SK-N-SH treated with all-trans-retinoic acid at 6 μM for 48 hours (cell line): Measurements from ENCODE around the gene PCBP3.
"Not testable (repeated sequence)": the region's sequence is repeated elsewhere in the genome, so short reads cannot be mapped to it uniquely, and the experiment has no call there.

Source experiments
- ATAC-seq: fragments of 200-7000 bp; cut with Tn5 transposase; 3 replicates; pipeline ENCODE4 v1.9.1; 2020; ENCODE audit warnings: mild to moderate bottlenecking, moderate library complexity
- ARNTL ChIP-seq: fragments of 450-650 bp; formaldehyde crosslinking; IDR thresholded peaks from 2 replicates; pipeline ENCODE4 v1.5.0; 2020; ENCODE audit warnings: low read depth, mild to moderate bottlenecking, moderate library complexity, borderline replicate concordance
- BACH2 ChIP-seq: fragments of 250-450 bp; sonication (Bioruptor Pico); IDR thresholded peaks from 2 replicates; pipeline ENCODE4 v1.9.0; 2021; ENCODE audit warnings: mild to moderate bottlenecking, borderline replicate concordance
- CSDC2 ChIP-seq: fragments of 250-450 bp; sonication (Bioruptor Pico); IDR thresholded peaks from 2 replicates; pipeline ENCODE4 v1.5.0; 2020; ENCODE audit warnings: mild to moderate bottlenecking, moderate library complexity
- ESRRG ChIP-seq: fragments of 250-450 bp; sonication (Bioruptor Pico); IDR thresholded peaks from 2 replicates; pipeline ENCODE4 v1.6.1; 2021; ENCODE audit warnings: mild to moderate bottlenecking
- ISL1 ChIP-seq: fragments of 250-450 bp; sonication (Bioruptor Pico); IDR thresholded peaks from 2 replicates; pipeline ENCODE4 v2.1.2; 2022; ENCODE audit warnings: mild to moderate bottlenecking, moderate library complexity
- OSR1 ChIP-seq: fragments of 250-450 bp; sonication (Bioruptor Pico); IDR thresholded peaks from 2 replicates; pipeline ENCODE4 v1.8.0; 2022; ENCODE audit warnings: moderate library complexity, mild to moderate bottlenecking, inconsistent platforms
- PPARA ChIP-seq: fragments of 250-450 bp; sonication (Bioruptor Pico); IDR thresholded peaks from 2 replicates; pipeline ENCODE4 v1.5.0; 2020; ENCODE audit warnings: mild to moderate bottlenecking, borderline replicate concordance
- TCF4 ChIP-seq: fragments of 250-450 bp; sonication (Bioruptor Pico); IDR thresholded peaks from 2 replicates; pipeline ENCODE4 v1.8.0; 2021; ENCODE audit warnings: mild to moderate bottlenecking, moderate library complexity, borderline replicate concordance
- TOX ChIP-seq: fragments of 250-450 bp; sonication (Bioruptor Pico); IDR thresholded peaks from 2 replicates; pipeline ENCODE4 v1.8.0; 2021; ENCODE audit warnings: mild to moderate bottlenecking, moderate library complexity, borderline replicate concordance
- ZC3H10 ChIP-seq: fragments of 250-450 bp; sonication (Bioruptor Pico); IDR thresholded peaks from 2 replicates; pipeline ENCODE4 v1.5.1; 2021; ENCODE audit warnings: mild to moderate bottlenecking, moderate library complexity
- ZFP3 ChIP-seq: fragments of 250-450 bp; sonication (Bioruptor Pico); IDR thresholded peaks from 2 replicates; pipeline ENCODE4 v1.5.0; 2020; ENCODE audit warnings: mild to moderate bottlenecking, moderate library complexity
- ZFP30 ChIP-seq: fragments of 450-650 bp; formaldehyde crosslinking; IDR thresholded peaks from 2 replicates; pipeline ENCODE4 v1.5.0; 2022; ENCODE audit warnings: mild to moderate bottlenecking, moderate library complexity
- TF ChIP-seq, protein P1 (sequence below): fragments of 250-450 bp; sonication (Bioruptor Pico); IDR thresholded peaks from 2 replicates; pipeline ENCODE4 v1.8.0; 2020; ENCODE audit warnings: mild to moderate bottlenecking, moderate library complexity, borderline replicate concordance
- TF ChIP-seq, protein P2 (sequence below): fragments of 250-450 bp; sonication (Bioruptor Pico); IDR thresholded peaks from 2 replicates; pipeline ENCODE4 v1.5.0; 2020; ENCODE audit warnings: mild to moderate bottlenecking, moderate library complexity
- TF ChIP-seq, protein P3 (sequence below): fragments of 250-450 bp; sonication (Bioruptor Pico); IDR thresholded peaks from 2 replicates; pipeline ENCODE4 v1.5.1; 2020; ENCODE audit warnings: low read depth, mild to moderate bottlenecking, moderate library complexity
- TF ChIP-seq, protein P4 (sequence below): fragments of 250-450 bp; sonication (Bioruptor Pico); IDR thresholded peaks from 2 replicates; pipeline ENCODE4 v1.8.0; 2021; ENCODE audit warnings: low read depth, mild to moderate bottlenecking, moderate library complexity, borderline replicate concordance

Gene PCBP3

DNA sequence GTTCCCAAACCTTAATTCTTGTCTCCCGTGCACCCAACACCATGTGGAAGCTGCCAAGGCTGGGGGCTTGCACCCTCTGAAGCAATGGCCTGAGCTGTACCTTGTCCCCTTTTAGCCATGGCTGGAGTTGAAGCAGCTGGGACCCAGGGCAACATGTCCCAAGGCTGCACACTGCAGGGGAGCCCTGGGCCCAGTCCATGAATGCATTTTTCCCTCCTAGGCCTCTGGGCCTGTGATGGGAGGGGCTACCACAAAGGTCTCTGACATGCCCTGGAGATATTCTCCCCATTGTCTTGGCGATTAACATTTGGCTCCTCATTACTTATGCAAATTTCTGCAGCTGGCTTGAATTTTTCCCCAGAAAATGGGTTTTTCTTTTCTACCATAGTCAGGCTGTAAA, 317.9 kb downstream of the PCBP3 start:
- not testable (repeated sequence) for ATAC-seq

DNA sequence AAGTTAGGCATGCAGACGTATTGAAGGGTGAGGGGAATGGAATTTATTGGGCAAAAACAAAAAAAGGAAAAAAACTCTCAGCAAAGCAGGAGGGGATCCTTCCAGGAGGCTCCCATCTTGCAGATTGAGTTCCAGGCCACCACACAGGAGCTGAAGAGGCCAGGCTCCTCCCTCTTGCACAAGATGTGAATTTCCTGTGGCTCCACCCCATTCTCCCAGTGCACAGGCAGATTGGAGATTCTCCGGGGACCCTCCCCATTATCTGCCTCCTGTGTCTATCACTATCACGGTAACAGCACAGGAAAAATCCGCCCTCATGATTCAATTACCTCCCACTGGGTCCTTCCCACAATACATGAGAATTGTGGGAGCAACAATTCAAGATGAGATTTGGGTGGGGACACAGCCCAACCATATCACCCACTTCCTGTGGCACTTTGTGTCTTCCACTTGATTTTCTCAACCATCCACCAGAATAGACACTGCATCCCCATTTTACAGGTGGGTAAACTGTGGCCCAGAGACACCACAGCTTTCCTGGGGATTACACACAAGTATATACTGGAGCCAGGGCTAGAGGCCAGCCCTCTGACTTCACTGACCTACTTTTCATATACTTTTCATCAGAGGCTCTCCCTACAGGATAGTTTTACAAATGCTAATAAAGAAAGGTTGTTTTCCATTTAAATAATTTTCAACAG, 319.2 kb downstream of the PCBP3 start:
- TF ChIP-seq, protein P1, sequence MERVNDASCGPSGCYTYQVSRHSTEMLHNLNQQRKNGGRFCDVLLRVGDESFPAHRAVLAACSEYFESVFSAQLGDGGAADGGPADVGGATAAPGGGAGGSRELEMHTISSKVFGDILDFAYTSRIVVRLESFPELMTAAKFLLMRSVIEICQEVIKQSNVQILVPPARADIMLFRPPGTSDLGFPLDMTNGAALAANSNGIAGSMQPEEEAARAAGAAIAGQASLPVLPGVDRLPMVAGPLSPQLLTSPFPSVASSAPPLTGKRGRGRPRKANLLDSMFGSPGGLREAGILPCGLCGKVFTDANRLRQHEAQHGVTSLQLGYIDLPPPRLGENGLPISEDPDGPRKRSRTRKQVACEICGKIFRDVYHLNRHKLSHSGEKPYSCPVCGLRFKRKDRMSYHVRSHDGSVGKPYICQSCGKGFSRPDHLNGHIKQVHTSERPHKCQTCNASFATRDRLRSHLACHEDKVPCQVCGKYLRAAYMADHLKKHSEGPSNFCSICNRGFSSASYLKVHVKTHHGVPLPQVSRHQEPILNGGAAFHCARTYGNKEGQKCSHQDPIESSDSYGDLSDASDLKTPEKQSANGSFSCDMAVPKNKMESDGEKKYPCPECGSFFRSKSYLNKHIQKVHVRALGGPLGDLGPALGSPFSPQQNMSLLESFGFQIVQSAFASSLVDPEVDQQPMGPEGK (CRISPR knock-in tag): no peak
- TF ChIP-seq ZFP30 (CRISPR knock-in tag) (no peak), ARNTL (CRISPR knock-in tag) (no peak), ESRRG (no peak), TOX (no peak)
- TF ChIP-seq, protein P2, sequence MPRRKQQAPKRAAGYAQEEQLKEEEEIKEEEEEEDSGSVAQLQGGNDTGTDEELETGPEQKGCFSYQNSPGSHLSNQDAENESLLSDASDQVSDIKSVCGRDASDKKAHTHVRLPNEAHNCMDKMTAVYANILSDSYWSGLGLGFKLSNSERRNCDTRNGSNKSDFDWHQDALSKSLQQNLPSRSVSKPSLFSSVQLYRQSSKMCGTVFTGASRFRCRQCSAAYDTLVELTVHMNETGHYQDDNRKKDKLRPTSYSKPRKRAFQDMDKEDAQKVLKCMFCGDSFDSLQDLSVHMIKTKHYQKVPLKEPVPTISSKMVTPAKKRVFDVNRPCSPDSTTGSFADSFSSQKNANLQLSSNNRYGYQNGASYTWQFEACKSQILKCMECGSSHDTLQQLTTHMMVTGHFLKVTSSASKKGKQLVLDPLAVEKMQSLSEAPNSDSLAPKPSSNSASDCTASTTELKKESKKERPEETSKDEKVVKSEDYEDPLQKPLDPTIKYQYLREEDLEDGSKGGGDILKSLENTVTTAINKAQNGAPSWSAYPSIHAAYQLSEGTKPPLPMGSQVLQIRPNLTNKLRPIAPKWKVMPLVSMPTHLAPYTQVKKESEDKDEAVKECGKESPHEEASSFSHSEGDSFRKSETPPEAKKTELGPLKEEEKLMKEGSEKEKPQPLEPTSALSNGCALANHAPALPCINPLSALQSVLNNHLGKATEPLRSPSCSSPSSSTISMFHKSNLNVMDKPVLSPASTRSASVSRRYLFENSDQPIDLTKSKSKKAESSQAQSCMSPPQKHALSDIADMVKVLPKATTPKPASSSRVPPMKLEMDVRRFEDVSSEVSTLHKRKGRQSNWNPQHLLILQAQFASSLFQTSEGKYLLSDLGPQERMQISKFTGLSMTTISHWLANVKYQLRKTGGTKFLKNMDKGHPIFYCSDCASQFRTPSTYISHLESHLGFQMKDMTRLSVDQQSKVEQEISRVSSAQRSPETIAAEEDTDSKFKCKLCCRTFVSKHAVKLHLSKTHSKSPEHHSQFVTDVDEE (CRISPR knock-in tag): no peak
- TF ChIP-seq, protein P3, sequence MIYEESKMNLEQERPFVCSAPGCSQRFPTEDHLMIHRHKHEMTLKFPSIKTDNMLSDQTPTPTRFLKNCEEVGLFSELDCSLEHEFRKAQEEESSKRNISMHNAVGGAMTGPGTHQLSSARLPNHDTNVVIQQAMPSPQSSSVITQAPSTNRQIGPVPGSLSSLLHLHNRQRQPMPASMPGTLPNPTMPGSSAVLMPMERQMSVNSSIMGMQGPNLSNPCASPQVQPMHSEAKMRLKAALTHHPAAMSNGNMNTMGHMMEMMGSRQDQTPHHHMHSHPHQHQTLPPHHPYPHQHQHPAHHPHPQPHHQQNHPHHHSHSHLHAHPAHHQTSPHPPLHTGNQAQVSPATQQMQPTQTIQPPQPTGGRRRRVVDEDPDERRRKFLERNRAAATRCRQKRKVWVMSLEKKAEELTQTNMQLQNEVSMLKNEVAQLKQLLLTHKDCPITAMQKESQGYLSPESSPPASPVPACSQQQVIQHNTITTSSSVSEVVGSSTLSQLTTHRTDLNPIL (CRISPR knock-in tag): no peak
- ATAC-seq: no peak

DNA sequence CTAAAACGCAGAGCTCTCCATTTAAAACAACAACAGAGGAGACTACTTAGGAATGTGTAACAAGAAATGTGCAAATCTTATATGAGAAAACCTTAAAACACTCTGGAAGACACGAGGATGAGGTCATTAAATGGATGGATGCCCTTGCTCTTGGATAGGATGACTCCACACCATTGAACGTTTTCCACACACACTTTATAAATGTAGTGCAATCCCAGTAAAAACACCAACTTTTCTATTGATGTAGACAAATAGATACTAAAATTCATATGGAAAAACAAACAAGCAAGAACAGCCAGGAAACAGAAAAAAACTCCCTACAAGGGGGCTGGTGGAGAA, 319.7 kb downstream of the PCBP3 start:
- no peak for ATAC-seq
- TF ChIP-seq PPARA (CRISPR knock-in tag) (no peak), ZFP3 (no peak), TCF4 (no peak)
- TF ChIP-seq, protein P4, sequence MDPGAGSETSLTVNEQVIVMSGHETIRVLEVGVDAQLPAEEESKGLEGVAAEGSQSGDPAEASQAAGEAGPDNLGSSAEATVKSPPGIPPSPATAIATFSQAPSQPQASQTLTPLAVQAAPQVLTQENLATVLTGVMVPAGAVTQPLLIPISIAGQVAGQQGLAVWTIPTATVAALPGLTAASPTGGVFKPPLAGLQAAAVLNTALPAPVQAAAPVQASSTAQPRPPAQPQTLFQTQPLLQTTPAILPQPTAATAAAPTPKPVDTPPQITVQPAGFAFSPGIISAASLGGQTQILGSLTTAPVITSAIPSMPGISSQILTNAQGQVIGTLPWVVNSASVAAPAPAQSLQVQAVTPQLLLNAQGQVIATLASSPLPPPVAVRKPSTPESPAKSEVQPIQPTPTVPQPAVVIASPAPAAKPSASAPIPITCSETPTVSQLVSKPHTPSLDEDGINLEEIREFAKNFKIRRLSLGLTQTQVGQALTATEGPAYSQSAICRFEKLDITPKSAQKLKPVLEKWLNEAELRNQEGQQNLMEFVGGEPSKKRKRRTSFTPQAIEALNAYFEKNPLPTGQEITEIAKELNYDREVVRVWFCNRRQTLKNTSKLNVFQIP (CRISPR knock-in tag): no peak
- TF ChIP-seq, protein P2 (CRISPR knock-in tag): no peak
- TF ChIP-seq, all 23 proteins: peak for 0

DNA sequence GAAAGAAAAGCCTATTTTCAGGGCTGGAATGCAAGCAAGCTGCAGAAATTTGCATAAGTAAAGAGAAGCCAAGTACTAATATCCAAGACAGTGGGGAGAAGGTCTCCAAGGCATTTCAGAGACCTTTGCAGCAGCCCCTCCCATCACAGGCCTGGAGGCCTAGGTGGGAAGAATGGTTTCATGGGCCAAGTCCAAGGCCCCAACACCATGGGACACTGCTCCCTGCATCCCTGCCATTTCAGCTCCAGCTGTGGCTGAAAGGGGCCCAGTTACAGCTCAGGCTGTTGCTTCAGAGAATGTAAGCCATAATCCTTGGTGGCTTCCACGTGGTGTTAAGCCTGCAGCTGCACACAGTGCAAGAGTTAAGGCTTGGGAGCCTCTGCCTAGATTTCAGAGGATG, 321.1 kb downstream of the PCBP3 start:
- no peak for ATAC-seq
- TF ChIP-seq ZFP3: no peak
- TF ChIP-seq, protein P1 (CRISPR knock-in tag): no peak
- TF ChIP-seq, protein P2 (CRISPR knock-in tag): no peak
- TF ChIP-seq ESRRG: no peak
- no peak for TF ChIP-seq PPARA (CRISPR knock-in tag)
- TF ChIP-seq OSR1 (CRISPR knock-in tag): no peak
- no peak for TF ChIP-seq CSDC2 (CRISPR knock-in tag)
- TF ChIP-seq ISL1: no peak
- no peak for TF ChIP-seq ZC3H10
- TF ChIP-seq BACH2 (CRISPR knock-in tag): no peak
- TF ChIP-seq, protein P4 (CRISPR knock-in tag): no peak
- no peak for TF ChIP-seq ARNTL (CRISPR knock-in tag)
